Fibroblast of mammary gland (primary cell): ENCODE measurements around the gene SLC5A9.
A peak's percentile ranks its signal among the peaks of the same experiment; 100 is the strongest.

Experiments used
- DNase-seq: peaks from one replicate; pipeline ENCODE4 v3.0.0-alpha.2; 2010; ENCODE audit warnings: low read depth
- H3K4me3 ChIP-seq: 2 replicates; pipeline ENCODE4 v1.5.1; 2011; ENCODE audit warnings: low read depth, mild to moderate bottlenecking, low read length, moderate library complexity; ENCODE audit not compliant: control insufficient read depth
- TF ChIP-seq, protein P1 (sequence below): conservative IDR thresholded peaks from 2 replicates; pipeline ENCODE4 v1.5.1; 2011; ENCODE audit warnings: low read depth, low read length, inconsistent platforms; ENCODE audit not compliant: control insufficient read depth, insufficient read depth

Gene SLC5A9

DNA sequence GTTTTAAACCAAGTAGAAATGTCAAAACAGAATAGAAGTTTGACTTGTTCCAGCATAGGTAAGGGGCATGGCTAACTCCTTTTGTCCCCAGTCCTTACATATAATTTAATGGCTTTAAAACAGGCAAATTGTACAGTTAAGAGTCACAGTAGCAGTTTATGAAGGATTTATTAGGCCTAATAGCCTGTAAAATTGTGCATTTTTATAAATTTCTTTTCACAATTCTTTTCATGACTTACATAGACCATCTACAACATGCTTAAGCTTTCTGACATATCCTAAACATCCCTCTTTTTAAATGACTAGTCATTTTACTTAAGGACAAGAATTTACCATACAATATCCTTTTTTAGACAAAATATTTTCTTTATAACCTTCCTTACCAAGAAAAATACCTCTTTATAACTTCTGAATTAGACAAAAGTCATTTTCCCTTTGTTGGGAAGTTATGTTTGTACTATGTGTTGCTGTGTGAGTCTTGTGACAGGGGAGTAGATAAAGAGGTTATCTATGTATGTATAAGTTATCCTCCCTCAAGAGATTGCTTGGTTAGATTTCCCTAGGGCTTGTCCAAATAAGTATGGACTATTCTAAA lies 34.5 kb upstream of the SLC5A9 start:
- H3K4me3 ChIP-seq = no peak overlapping the region
- DNase-seq = no peak
- TF ChIP-seq, protein P1, sequence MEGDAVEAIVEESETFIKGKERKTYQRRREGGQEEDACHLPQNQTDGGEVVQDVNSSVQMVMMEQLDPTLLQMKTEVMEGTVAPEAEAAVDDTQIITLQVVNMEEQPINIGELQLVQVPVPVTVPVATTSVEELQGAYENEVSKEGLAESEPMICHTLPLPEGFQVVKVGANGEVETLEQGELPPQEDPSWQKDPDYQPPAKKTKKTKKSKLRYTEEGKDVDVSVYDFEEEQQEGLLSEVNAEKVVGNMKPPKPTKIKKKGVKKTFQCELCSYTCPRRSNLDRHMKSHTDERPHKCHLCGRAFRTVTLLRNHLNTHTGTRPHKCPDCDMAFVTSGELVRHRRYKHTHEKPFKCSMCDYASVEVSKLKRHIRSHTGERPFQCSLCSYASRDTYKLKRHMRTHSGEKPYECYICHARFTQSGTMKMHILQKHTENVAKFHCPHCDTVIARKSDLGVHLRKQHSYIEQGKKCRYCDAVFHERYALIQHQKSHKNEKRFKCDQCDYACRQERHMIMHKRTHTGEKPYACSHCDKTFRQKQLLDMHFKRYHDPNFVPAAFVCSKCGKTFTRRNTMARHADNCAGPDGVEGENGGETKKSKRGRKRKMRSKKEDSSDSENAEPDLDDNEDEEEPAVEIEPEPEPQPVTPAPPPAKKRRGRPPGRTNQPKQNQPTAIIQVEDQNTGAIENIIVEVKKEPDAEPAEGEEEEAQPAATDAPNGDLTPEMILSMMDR = no peak

GRCh38 chr1:48190881-48191280 lies 31.6 kb upstream of the SLC5A9 start:
- TF ChIP-seq, protein P1 = no peak
- no peak overlapping the region for H3K4me3 ChIP-seq
- no peak for DNase-seq

GRCh38 chr1:48194801-48195200 lies 27.7 kb upstream of the SLC5A9 start:
- DNase-seq = no peak
- no peak overlapping the region for H3K4me3 ChIP-seq
- TF ChIP-seq, protein P1 = no peak

GRCh38 chr1:48196237-48196636 lies 26.3 kb upstream of the SLC5A9 start:
- TF ChIP-seq, protein P1 = no peak
- no peak overlapping the region for H3K4me3 ChIP-seq
- DNase-seq = no peak

DNA sequence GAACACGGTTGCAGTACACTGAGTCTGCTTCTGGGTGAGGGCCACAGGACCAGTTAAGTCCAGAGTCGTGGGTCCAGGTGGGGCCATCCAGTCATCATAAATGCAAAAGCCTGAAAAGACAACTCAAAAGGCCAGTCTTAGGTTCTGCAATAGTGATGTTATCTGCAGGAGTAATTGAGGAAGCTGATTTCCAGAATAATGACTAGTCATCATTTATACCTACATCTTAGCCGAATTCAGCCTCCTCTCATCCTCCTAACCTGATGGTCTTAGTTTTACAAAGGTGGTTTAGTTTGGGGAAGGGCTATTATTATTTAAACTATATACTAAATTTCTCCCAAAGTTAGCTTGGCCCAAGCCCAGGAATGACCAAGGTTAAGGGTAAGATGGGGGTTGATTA lies 23.5 kb upstream of the SLC5A9 start:
- H3K4me3 ChIP-seq = no peak overlapping the region
- TF ChIP-seq, protein P1 = no peak
- no peak for DNase-seq

- peak; percentile 75 for DNase-seq
- no peak overlapping the region for H3K4me3 ChIP-seq
- TF ChIP-seq, protein P1 = no peak
Measured at GRCh38 chr1:48200166-48200900, 22.2 kb upstream of the SLC5A9 start.
